ENCODE data around the gene MLH3. TPM values are rescaled to one million over a fixed set of nuclear protein-coding genes. Genes with fewer than 3 reads are reported as not detected.

MLH3 gene
- total and polyA plus RNA-seq, 2 of the 13 experiments (the other 11 are each of a cell fraction or from before 2014, with no cell fraction given): 14.4 to 24.8 TPM

GRCh38 chr14:75069121-75069810 lies 18.0 kb upstream of the MLH3 start, which contains the start of gene ZC2HC1C (continued):
- TF ChIP-seq ZNF407 (CRISPR knock-in tag; IDR thresholded peaks at IDR 0.05; ENCODE audit: not compliant biosample characterization) (peak; percentile 49), LCORL (IDR thresholded peaks at IDR 0.05) (no peak), LCORL (CRISPR knock-in tag; IDR thresholded peaks at IDR 0.05) (peak; percentile 67), KDM1A (CRISPR knock-in tag; IDR thresholded peaks at IDR 0.05) (no peak), ZNF792 (CRISPR knock-in tag; IDR thresholded peaks at IDR 0.05) (peak; percentile 20; the same call in 1 of the 2 replicates), ZBTB39 (CRISPR knock-in tag; IDR thresholded peaks at IDR 0.05) (no peak), WIZ (CRISPR knock-in tag; IDR thresholded peaks at IDR 0.05) (no peak), ZNF136 (CRISPR knock-in tag; IDR thresholded peaks at IDR 0.05; ENCODE audit: low read depth) (peak; percentile 54), ZNF367 (CRISPR knock-in tag; IDR thresholded peaks at IDR 0.05; ENCODE audit: borderline replicate concordance) (no peak), ZNF496 (CRISPR knock-in tag; IDR thresholded peaks at IDR 0.05; ENCODE audit: insufficient replicate concordance) (no peak), HOXA3 (CRISPR knock-in tag; IDR thresholded peaks at IDR 0.05) (peak; percentile 65; the same call in 1 of the 2 replicates), ZNF674 (CRISPR knock-in tag; IDR thresholded peaks at IDR 0.05; ENCODE audit: low read depth) (no peak), ZSCAN20 (CRISPR knock-in tag; IDR thresholded peaks at IDR 0.05; ENCODE audit: borderline replicate concordance) (no peak; the same call in 1 of the 2 replicates)
- TF ChIP-seq, protein P1, sequence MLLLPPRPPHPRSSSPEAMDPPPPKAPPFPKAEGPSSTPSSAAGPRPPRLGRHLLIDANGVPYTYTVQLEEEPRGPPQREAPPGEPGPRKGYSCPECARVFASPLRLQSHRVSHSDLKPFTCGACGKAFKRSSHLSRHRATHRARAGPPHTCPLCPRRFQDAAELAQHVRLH (CRISPR knock-in tag; IDR thresholded peaks at IDR 0.05; ENCODE audit: borderline replicate concordance, low read depth): 0 out of 2 replicates have a peak, but pooled peaks have one; percentile 52
- TF ChIP-seq, protein P2, sequence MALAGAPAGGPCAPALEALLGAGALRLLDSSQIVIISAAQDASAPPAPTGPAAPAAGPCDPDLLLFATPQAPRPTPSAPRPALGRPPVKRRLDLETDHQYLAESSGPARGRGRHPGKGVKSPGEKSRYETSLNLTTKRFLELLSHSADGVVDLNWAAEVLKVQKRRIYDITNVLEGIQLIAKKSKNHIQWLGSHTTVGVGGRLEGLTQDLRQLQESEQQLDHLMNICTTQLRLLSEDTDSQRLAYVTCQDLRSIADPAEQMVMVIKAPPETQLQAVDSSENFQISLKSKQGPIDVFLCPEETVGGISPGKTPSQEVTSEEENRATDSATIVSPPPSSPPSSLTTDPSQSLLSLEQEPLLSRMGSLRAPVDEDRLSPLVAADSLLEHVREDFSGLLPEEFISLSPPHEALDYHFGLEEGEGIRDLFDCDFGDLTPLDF (CRISPR knock-in tag; IDR thresholded peaks at IDR 0.05): peak; percentile 93
- TF ChIP-seq, protein P3, sequence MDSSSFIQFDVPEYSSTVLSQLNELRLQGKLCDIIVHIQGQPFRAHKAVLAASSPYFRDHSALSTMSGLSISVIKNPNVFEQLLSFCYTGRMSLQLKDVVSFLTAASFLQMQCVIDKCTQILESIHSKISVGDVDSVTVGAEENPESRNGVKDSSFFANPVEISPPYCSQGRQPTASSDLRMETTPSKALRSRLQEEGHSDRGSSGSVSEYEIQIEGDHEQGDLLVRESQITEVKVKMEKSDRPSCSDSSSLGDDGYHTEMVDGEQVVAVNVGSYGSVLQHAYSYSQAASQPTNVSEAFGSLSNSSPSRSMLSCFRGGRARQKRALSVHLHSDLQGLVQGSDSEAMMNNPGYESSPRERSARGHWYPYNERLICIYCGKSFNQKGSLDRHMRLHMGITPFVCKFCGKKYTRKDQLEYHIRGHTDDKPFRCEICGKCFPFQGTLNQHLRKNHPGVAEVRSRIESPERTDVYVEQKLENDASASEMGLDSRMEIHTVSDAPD (CRISPR knock-in tag; IDR thresholded peaks at IDR 0.05): no peak

Data from HepG2 (cell line).